ENCODE results near the gene CLIC5.

The CLIC5 gene

GRCh38 chr6:45991189-45991588 lies 24.5 kb downstream of the CLIC5 start:
- no peak for DNase-seq

GRCh38 chr6:45990162-45990561 lies 25.5 kb downstream of the CLIC5 start:
- no peak for DNase-seq

- no peak for DNase-seq
Measured at GRCh38 chr6:45988635-45989034, 27.0 kb downstream of the CLIC5 start.

- no peak for DNase-seq
Measured at GRCh38 chr6:45987856-45988255, 27.8 kb downstream of the CLIC5 start.

- DNase-seq: no peak
Measured at GRCh38 chr6:45986746-45987274, 28.9 kb downstream of the CLIC5 start.

- no peak for DNase-seq
Measured at GRCh38 chr6:45984788-45985425, 30.8 kb downstream of the CLIC5 start.

GRCh38 chr6:45984347-45984746 lies 31.3 kb downstream of the CLIC5 start:
- no peak for DNase-seq

GRCh38 chr6:45983062-45983461 lies 32.6 kb downstream of the CLIC5 start:
- no peak for DNase-seq

GRCh38 chr6:45982280-45983036 lies 33.2 kb downstream of the CLIC5 start:
- no peak for DNase-seq

GRCh38 chr6:45981046-45981445 lies 34.6 kb downstream of the CLIC5 start:
- no peak for DNase-seq

GRCh38 chr6:45979311-45979710 lies 36.3 kb downstream of the CLIC5 start:
- DNase-seq: no peak

- no peak for DNase-seq
Measured at GRCh38 chr6:45974596-45974995, 41.1 kb downstream of the CLIC5 start.

GRCh38 chr6:45972795-45973503 lies 42.7 kb downstream of the CLIC5 start:
- DNase-seq: no peak

GRCh38 chr6:45971287-45971686 lies 44.4 kb downstream of the CLIC5 start:
- DNase-seq: no peak

- DNase-seq: no peak
Measured at GRCh38 chr6:45970326-45970725, 45.3 kb downstream of the CLIC5 start.

GRCh38 chr6:45969883-45970282 lies 45.8 kb downstream of the CLIC5 start:
- DNase-seq: no peak

GRCh38 chr6:45969026-45969425 lies 46.6 kb downstream of the CLIC5 start:
- no peak for DNase-seq

GRCh38 chr6:45967363-45967762 lies 48.3 kb downstream of the CLIC5 start:
- no peak for DNase-seq

- DNase-seq: no peak
Measured at GRCh38 chr6:45966797-45967196, 48.9 kb downstream of the CLIC5 start.

- DNase-seq: no peak
Measured at GRCh38 chr6:45966340-45966739, 49.3 kb downstream of the CLIC5 start.

- DNase-seq: no peak
Measured at GRCh38 chr6:45965792-45966191, 49.9 kb downstream of the CLIC5 start.

- no peak for DNase-seq
Measured at GRCh38 chr6:45965007-45965406, 50.7 kb downstream of the CLIC5 start.

- no peak for DNase-seq
Measured at GRCh38 chr6:45964300-45964699, 51.4 kb downstream of the CLIC5 start.

- no peak for DNase-seq
Measured at GRCh38 chr6:45963896-45964295, 51.8 kb downstream of the CLIC5 start.

Data from CD4-positive, alpha-beta T cell treated with Interleukin-6 for 4 hours (primary cell).